Measurements from ENCODE around the gene PRAF2. TPM values are rescaled to one million over a fixed set of nuclear protein-coding genes. Genes with fewer than 3 reads are reported as not detected.
A peak's percentile ranks its signal among the peaks of the same experiment; 100 is the strongest.

PRAF2 gene
- total RNA-seq, 4 donors from 2014 or later: 4.6 to 15.6 (median 9.2) TPM

- no peak overlapping the region for H3K27ac ChIP-seq
- no peak overlapping the region for H3K4me3 ChIP-seq
- peaks cover 23% of the 10 kb centered on the region for H3K36me3 ChIP-seq
- no peak for DNase-seq (ENCODE audit: low spot score in 2 of 2)
- no peak for TF ChIP-seq CTCF (IDR thresholded peaks at IDR 0.05)
- no peak for TF ChIP-seq POLR2A (IDR thresholded peaks at IDR 0.05)
- TF ChIP-seq POLR2AphosphoS5 (IDR thresholded peaks at IDR 0.05): no peak
- TF ChIP-seq EP300 (IDR thresholded peaks at IDR 0.05): no peak
- WGBS: 80% methylated on average over 10 of the region's 10 CpGs
- H3K9me3 ChIP-seq: no peaks in the 10 kb centered on the region
- H3K27me3 ChIP-seq: no peaks in the 10 kb centered on the region
- H3K4me1 ChIP-seq: peaks cover 3% of the 10 kb centered on the region
These were observed 11.9 kb downstream of the PRAF2 start for GRCh38 chrX:49061916-49062315.

- no peak overlapping the region for H3K27ac ChIP-seq
- peaks cover 3% of the 10 kb centered on the region for H3K4me1 ChIP-seq
- no peak for TF ChIP-seq POLR2A (IDR thresholded peaks at IDR 0.05)
- TF ChIP-seq POLR2AphosphoS5 (IDR thresholded peaks at IDR 0.05): no peak
- TF ChIP-seq EP300 (IDR thresholded peaks at IDR 0.05): no peak
- no peak for TF ChIP-seq CTCF (IDR thresholded peaks at IDR 0.05)
- WGBS: 91% methylated on average over 7 of the region's 7 CpGs
- H3K4me3 ChIP-seq: no peak overlapping the region
- H3K36me3 ChIP-seq: peaks cover 21% of the 10 kb centered on the region
- no peak for DNase-seq (ENCODE audit: low spot score in 2 of 2)
- no peaks in the 10 kb centered on the region for H3K27me3 ChIP-seq
- H3K9me3 ChIP-seq: no peaks in the 10 kb centered on the region
These were observed 12.3 kb downstream of the PRAF2 start for GRCh38 chrX:49061490-49061889.

GRCh38 chrX:49060914-49061313 lies 12.9 kb downstream of the PRAF2 start:
- DNase-seq (ENCODE audit: low spot score in 2 of 2): no peak
- TF ChIP-seq CTCF (IDR thresholded peaks at IDR 0.05): no peak
- TF ChIP-seq POLR2A (IDR thresholded peaks at IDR 0.05): no peak
- H3K9me3 ChIP-seq: no peaks in the 10 kb centered on the region
- WGBS: 65% methylated on average over 2 of the region's 3 CpGs
- no peak overlapping the region for H3K4me3 ChIP-seq
- H3K27me3 ChIP-seq: no peaks in the 10 kb centered on the region
- H3K36me3 ChIP-seq: peaks cover 21% of the 10 kb centered on the region
- peaks cover 3% of the 10 kb centered on the region for H3K4me1 ChIP-seq
- H3K27ac ChIP-seq: no peak overlapping the region

DNA sequence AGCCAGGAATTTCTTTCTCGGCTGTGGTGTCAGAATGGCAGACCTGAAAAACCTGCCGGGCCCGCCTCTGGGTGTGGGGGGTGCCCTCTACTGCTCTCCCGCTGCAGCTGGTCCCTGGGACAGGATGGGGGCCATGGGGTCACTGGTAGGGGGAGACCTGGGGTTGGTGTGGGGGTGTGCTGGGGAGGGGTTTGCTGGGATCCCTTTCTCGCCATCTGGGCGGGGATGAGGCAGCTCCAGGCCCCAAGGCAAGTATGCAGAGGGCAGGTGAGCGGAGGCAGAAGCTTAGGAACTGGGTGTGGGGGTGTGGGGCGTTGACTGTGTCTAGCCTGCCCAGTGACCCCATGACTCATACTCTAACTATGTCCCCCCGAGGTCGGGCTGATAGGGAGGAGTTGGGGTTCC lies 14.1 kb downstream of the PRAF2 start:
- DNase-seq (ENCODE audit: low spot score in 2 of 2): no peak
- 61% methylated on average over 6 of the region's 10 CpGs for WGBS
- Histone ChIP-seq H3K4me1 (peaks cover 3% of the 10 kb centered on the region), H3K27ac (peak overlapping the region; percentile 84), H3K9me3 (no peaks in the 10 kb centered on the region), H3K36me3 (peaks cover 13% of the 10 kb centered on the region), H3K27me3 (no peaks in the 10 kb centered on the region), H3K4me3 (peak overlapping the region; percentile 44)
- TF ChIP-seq CTCF (IDR thresholded peaks at IDR 0.05) (no peak), EP300 (IDR thresholded peaks at IDR 0.05) (no peak)

DNA sequence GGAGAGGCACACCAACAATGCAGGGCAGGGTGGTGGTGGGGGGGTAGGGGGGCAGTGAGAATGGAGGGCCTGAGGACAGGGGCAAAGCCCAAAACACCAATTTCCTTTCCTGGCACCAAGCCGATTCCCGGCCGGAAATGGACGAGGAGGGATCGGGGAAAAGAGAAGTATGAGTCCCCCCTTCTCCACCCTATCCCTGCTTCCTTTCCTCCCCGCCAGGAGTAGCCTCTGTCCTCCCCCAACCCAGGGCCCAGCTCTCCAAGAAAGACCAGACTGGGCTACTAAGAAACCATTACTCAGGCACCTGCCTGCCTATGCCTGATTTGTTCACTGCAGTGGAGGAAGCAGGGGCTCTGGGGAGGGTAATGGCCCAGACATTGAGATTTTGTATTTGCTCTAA lies 14.6 kb downstream of the PRAF2 start:
- TF ChIP-seq POLR2A (IDR thresholded peaks at IDR 0.05) (no peak), POLR2AphosphoS5 (IDR thresholded peaks at IDR 0.05) (no peak), CTCF (IDR thresholded peaks at IDR 0.05) (no peak), EP300 (IDR thresholded peaks at IDR 0.05) (no peak)
- Histone ChIP-seq H3K9me3 (no peaks in the 10 kb centered on the region), H3K27ac (peak overlapping the region; percentile 84), H3K27me3 (no peaks in the 10 kb centered on the region), H3K4me3 (peak overlapping the region; percentile 44), H3K4me1 (peaks cover 3% of the 10 kb centered on the region), H3K36me3 (peaks cover 8% of the 10 kb centered on the region)
- WGBS: 58% methylated on average over 6 of the region's 6 CpGs
- no peak for DNase-seq (ENCODE audit: low spot score in 2 of 2)
